SK-N-MC (cell line): ENCODE results near the gene DNAJC15.

Source experiments
- EZH2 ChIP-seq: fragments of 200-600 bp; sonication (generic); IDR thresholded peaks from one replicate; pipeline ENCODE4 v1.6.1; 2017; ENCODE audit warnings: antibody characterized with exemption
- POLR2AphosphoS5 ChIP-seq: IDR thresholded peaks from 2 replicates; pipeline ENCODE4 v1.6.1; 2012; ENCODE audit warnings: mild to moderate bottlenecking, low read depth, low read length, borderline replicate concordance

GRCh38 chr13:43044720-43045301 lies 21.4 kb downstream of the DNAJC15 start:
- TF ChIP-seq EZH2 (no peak), POLR2AphosphoS5 (no peak)
